Caco-2 (cell line): ENCODE results near the gene YBX2. TPM values are rescaled to one million over a fixed set of nuclear protein-coding genes. Genes with fewer than 3 reads are reported as not detected.
A peak's percentile ranks its signal among the peaks of the same experiment; 100 is the strongest.

Experiments used
- BruUV-seq: library from RNA; stranded (reverse); fragments of 400-500 nt; replicated peaks from 2 replicates; lab custom pipeline; 2021; lab: Mats Ljungman, UMichigan
- CTCF ChIA-PET: fragments of 300-600 bp; sonication (Branson Sonifier 250); formaldehyde crosslinking; loops from one replicate; lab custom pipeline; 2022; ENCODE audit warnings: antibody characterized with exemption; lab: Charles Lee
- POLR2A ChIA-PET: fragments of 300-600 bp; sonication (Branson Sonifier 250); formaldehyde crosslinking; loops from one replicate; lab custom pipeline; 2022; ENCODE audit warnings: antibody characterized with exemption; lab: Charles Lee
- DNase-seq, 2 experiments: peaks; one replicate each; pipeline versions ENCODE4 v3.0.0 to v3.0.0-alpha.2; 2020 to 2022
- H3K27me3 ChIP-seq: replicated peaks from 2 replicates; pipeline ENCODE4 v1.6.0; 2011; ENCODE audit warnings: low read length; ENCODE audit not compliant: control insufficient read depth, insufficient read depth
- H3K36me3 ChIP-seq: 2 replicates; pipeline ENCODE4 v1.5.1; 2011; ENCODE audit warnings: low read length; ENCODE audit not compliant: control insufficient read depth, insufficient read depth
- H3K4me1 ChIP-seq: fragments of 250-450 bp; sonication (Bioruptor Pico); 2 replicates; pipeline ENCODE4 v1.5.1; 2020; ENCODE audit warnings: mild to moderate bottlenecking
- H3K4me3 ChIP-seq: 2 replicates; pipeline ENCODE4 v1.5.1; 2011; ENCODE audit warnings: low read depth, mild to moderate bottlenecking, control low read depth, low read length
- H3K9me3 ChIP-seq: fragments of 250-450 bp; sonication (Bioruptor Pico); 2 replicates; pipeline ENCODE4 v1.5.1; 2020; ENCODE audit warnings: mild to moderate bottlenecking, moderate library complexity
- H3K27ac Mint-ChIP-seq: one replicate; pipeline ENCODE4 v1.8.0; 2022; ENCODE audit warnings: mixed read lengths; ENCODE audit not compliant: unreplicated experiment
- H3K27me3 Mint-ChIP-seq: one replicate; pipeline ENCODE4 v1.8.0; 2022; ENCODE audit warnings: mixed read lengths; ENCODE audit not compliant: insufficient read depth, unreplicated experiment
- H3K36me3 Mint-ChIP-seq: one replicate; pipeline ENCODE4 v1.8.0; 2022; ENCODE audit warnings: mild to moderate bottlenecking, mixed read lengths; ENCODE audit not compliant: insufficient read depth, unreplicated experiment
- H3K4me1 Mint-ChIP-seq: one replicate; pipeline ENCODE4 v1.8.0; 2022; ENCODE audit warnings: low read depth, mixed read lengths; ENCODE audit not compliant: unreplicated experiment
- H3K4me3 Mint-ChIP-seq: one replicate; pipeline ENCODE4 v1.8.0; 2022; ENCODE audit warnings: mild to moderate bottlenecking, moderate library complexity, mixed read lengths; ENCODE audit not compliant: unreplicated experiment
- H3K9me3 Mint-ChIP-seq: one replicate; pipeline ENCODE4 v1.8.0; 2022; ENCODE audit warnings: mixed read lengths; ENCODE audit not compliant: unreplicated experiment
- intact Hi-C: fragments of 100-400 bp; cut with micrococcal nuclease; formaldehyde crosslinking; loops from one replicate; pipeline ENCODE4 v1.10.0; 2022; ENCODE audit not compliant: unreplicated experiment
- total RNA-seq: library from RNA; stranded (reverse); gene quantifications from 2 replicates; pipeline ENCODE4 v1.2.3, GENCODE V29; 2022
- TF ChIP-seq, protein P1 (sequence below), 2 experiments: fragments of 200-600 bp in 1 of 2; IDR thresholded peaks; 1 replicate in 1 of 2; 2 replicates in 1 of 2; pipeline versions ENCODE4 v1.5.1 to v1.8.0; 2011 to 2022; ENCODE audit warnings: antibody characterized with exemption in 1 of 2, control low read depth in 1 of 2, inconsistent platforms in 1 of 2, low read depth in 1 of 2, low read length in 1 of 2, mild to moderate bottlenecking in 1 of 2, moderate library complexity in 1 of 2; ENCODE audit not compliant: insufficient read depth in 1 of 2, severe bottlenecking in 1 of 2, unreplicated experiment in 1 of 2

The YBX2 gene
- total RNA-seq, 1 experiment from 2014 or later, result 27.6 TPM

- H3K4me3 ChIP-seq, result peak within 1 kb of the TSS; percentile 98
- ChIA-PET POLR2A (interaction anchor here (0.7 kb wide), 1 partner anchor 237 kb away, joined by 4 read pairs; no protein-coding TSS in a partner anchor), CTCF (no interaction called here)
- Mint-ChIP-seq H3K4me1 (peaks cover 9% of the 10 kb centered on the region), H3K36me3 (peaks cover 63% of the 10 kb centered on the region), H3K27me3 (no peaks in the 10 kb centered on the region), H3K27ac (peak within 1 kb of the TSS; percentile 97), H3K9me3 (no peaks in the 10 kb centered on the region), H3K4me3 (peak within 1 kb of the TSS; percentile 99)
- H3K27me3 ChIP-seq, result no peaks in the 10 kb centered on the region
- TF ChIP-seq, protein P1, sequence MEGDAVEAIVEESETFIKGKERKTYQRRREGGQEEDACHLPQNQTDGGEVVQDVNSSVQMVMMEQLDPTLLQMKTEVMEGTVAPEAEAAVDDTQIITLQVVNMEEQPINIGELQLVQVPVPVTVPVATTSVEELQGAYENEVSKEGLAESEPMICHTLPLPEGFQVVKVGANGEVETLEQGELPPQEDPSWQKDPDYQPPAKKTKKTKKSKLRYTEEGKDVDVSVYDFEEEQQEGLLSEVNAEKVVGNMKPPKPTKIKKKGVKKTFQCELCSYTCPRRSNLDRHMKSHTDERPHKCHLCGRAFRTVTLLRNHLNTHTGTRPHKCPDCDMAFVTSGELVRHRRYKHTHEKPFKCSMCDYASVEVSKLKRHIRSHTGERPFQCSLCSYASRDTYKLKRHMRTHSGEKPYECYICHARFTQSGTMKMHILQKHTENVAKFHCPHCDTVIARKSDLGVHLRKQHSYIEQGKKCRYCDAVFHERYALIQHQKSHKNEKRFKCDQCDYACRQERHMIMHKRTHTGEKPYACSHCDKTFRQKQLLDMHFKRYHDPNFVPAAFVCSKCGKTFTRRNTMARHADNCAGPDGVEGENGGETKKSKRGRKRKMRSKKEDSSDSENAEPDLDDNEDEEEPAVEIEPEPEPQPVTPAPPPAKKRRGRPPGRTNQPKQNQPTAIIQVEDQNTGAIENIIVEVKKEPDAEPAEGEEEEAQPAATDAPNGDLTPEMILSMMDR (IDR thresholded peaks at IDR 0.05; ENCODE audit: insufficient read depth in 1 of 2, low read depth in 1 of 2, low read length in 1 of 2, severe bottlenecking in 1 of 2, unreplicated experiment in 1 of 2), result peak in 1 of 2 experiments; percentile 46
- no TSS peak for BruUV-seq
- intact Hi-C loops, result no loop called here
- H3K36me3 ChIP-seq, result peaks cover 2% of the 10 kb centered on the region
- DNase-seq, result peak; percentile 92 to 95
- H3K9me3 ChIP-seq, result no peaks in the 10 kb centered on the region
- H3K4me1 ChIP-seq, result peaks cover 26% of the 10 kb centered on the region
Observed at GRCh38 chr17:7262192-7262934, 32.1 kb downstream of the YBX2 start, which contains the start of gene CLDN7. TSS of gene CLDN7 (minus strand) at chr17:7262478. CDS start at chr17:7262043, 435 bp downstream.

- TF ChIP-seq, protein P1 (IDR thresholded peaks at IDR 0.05; ENCODE audit: insufficient read depth in 1 of 2, low read depth in 1 of 2, low read length in 1 of 2, severe bottlenecking in 1 of 2, unreplicated experiment in 1 of 2), result no peak
- Mint-ChIP-seq H3K27ac (peak overlapping the region; percentile 97), H3K36me3 (peaks cover 71% of the 10 kb centered on the region), H3K4me1 (peaks cover 9% of the 10 kb centered on the region), H3K4me3 (peak overlapping the region; percentile 99), H3K27me3 (no peaks in the 10 kb centered on the region), H3K9me3 (no peaks in the 10 kb centered on the region)
- intact Hi-C loops, result no loop called here
- peaks cover 2% of the 10 kb centered on the region for H3K36me3 ChIP-seq
- H3K9me3 ChIP-seq, result no peaks in the 10 kb centered on the region
- CTCF ChIA-PET, result no interaction called here
- no peaks in the 10 kb centered on the region for H3K27me3 ChIP-seq
- no peak for DNase-seq
- POLR2A ChIA-PET, result interaction anchor here (0.7 to 0.8 kb wide), 2 partner anchors 47 to 238 kb away, joined by 4 to 7 read pairs; no protein-coding TSS in a partner anchor
- TSS peak; percentile 65 for BruUV-seq
- peak overlapping the region; percentile 98 for H3K4me3 ChIP-seq
- peaks cover 26% of the 10 kb centered on the region for H3K4me1 ChIP-seq
Observed at GRCh38 chr17:7261379-7262191, 32.9 kb downstream of the YBX2 start.
